Panc1 (cell line): ENCODE data around the gene GSG1L. TPM values are rescaled to one million over a fixed set of nuclear protein-coding genes. Genes with fewer than 3 reads are reported as not detected.

Experiments used
- ATAC-seq: fragments of 200-7000 bp; cut with Tn5 transposase; 2 replicates; pipeline ENCODE4 v1.9.1; 2020; ENCODE audit warnings: mild to moderate bottlenecking, moderate library complexity
- BruUV-seq: library from RNA; stranded (reverse); fragments of 400-500 nt; replicated peaks from 2 replicates; lab custom pipeline; 2021; lab: Mats Ljungman, UMichigan
- CTCF ChIA-PET: fragments of 300-600 bp; sonication (Branson Sonifier 250); formaldehyde crosslinking; loops from one replicate; lab custom pipeline; 2022; ENCODE audit warnings: antibody characterized with exemption; lab: Charles Lee
- POLR2A ChIA-PET: fragments of 300-600 bp; sonication (Branson Sonifier 250); formaldehyde crosslinking; loops from one replicate; lab custom pipeline; 2022; ENCODE audit warnings: antibody characterized with exemption; lab: Charles Lee
- DNase-seq: peaks from one replicate; pipeline ENCODE4 v3.0.0-alpha.2; 2010; ENCODE audit warnings: low read depth, low spot score
- H3K27ac ChIP-seq: 2 replicates; pipeline ENCODE4 v1.5.1; 2011; ENCODE audit warnings: mild to moderate bottlenecking, low read length, inconsistent platforms
- H3K27me3 ChIP-seq: fragments of 200-500 bp; sonication (Bioruptor generic); 2 replicates; pipeline ENCODE4 v1.6.0; 2014; ENCODE audit warnings: low read length, inconsistent platforms; ENCODE audit not compliant: control insufficient read depth, insufficient read depth
- H3K36me3 ChIP-seq: fragments of 200-500 bp; sonication (Bioruptor generic); 2 replicates; pipeline ENCODE4 v1.5.1; 2014; ENCODE audit warnings: inconsistent platforms, mild to moderate bottlenecking, low read length, moderate library complexity; ENCODE audit not compliant: control insufficient read depth, insufficient read depth
- H3K4me1 ChIP-seq: 2 replicates; pipeline ENCODE4 v1.5.1; 2011; ENCODE audit warnings: inconsistent platforms, mild to moderate bottlenecking, low read length, moderate library complexity; ENCODE audit not compliant: control insufficient read depth, insufficient read depth
- H3K4me3 ChIP-seq, 2 experiments: 2 replicates each; pipeline ENCODE4 v1.5.1; 2011 to 2012; ENCODE audit warnings: low read depth in 2 of 2, low read length in 2 of 2, mild to moderate bottlenecking in 2 of 2, inconsistent platforms in 1 of 2, moderate library complexity in 1 of 2
- H3K9me3 ChIP-seq: fragments of 200-500 bp; sonication (Bioruptor generic); 2 replicates; pipeline ENCODE4 v1.5.1; 2014; ENCODE audit warnings: low read depth, mild to moderate bottlenecking, inconsistent platforms, low read length, moderate library complexity; ENCODE audit not compliant: control insufficient read depth, insufficient read depth
- CTCF ChIP-seq: fragments of 450-650 bp; IDR thresholded peaks from 2 replicates; pipeline ENCODE4 v1.5.1; 2017; ENCODE audit warnings: mild to moderate bottlenecking
- POLR2AphosphoS5 ChIP-seq: IDR thresholded peaks from 2 replicates; pipeline ENCODE4 v1.6.1; 2012; ENCODE audit warnings: mild to moderate bottlenecking, low read depth, low read length, moderate library complexity
- REST ChIP-seq, 2 experiments: IDR thresholded peaks; 2 replicates each; pipeline ENCODE4 v1.6.1; 2011 to 2012; ENCODE audit warnings: low read depth in 2 of 2, control low read depth in 1 of 2, low read length in 1 of 2, mild to moderate bottlenecking in 1 of 2, moderate library complexity in 1 of 2; ENCODE audit not compliant: insufficient read depth in 1 of 2
- SIN3A ChIP-seq: IDR thresholded peaks from 2 replicates; pipeline ENCODE4 v1.6.1; 2012; ENCODE audit warnings: low read depth, mild to moderate bottlenecking, low read length, moderate library complexity, borderline replicate concordance; ENCODE audit not compliant: insufficient read depth
- TCF7L2 ChIP-seq: IDR thresholded peaks from 2 replicates; pipeline ENCODE4 v1.6.1; 2011; ENCODE audit warnings: mild to moderate bottlenecking, low read depth, low read length, inconsistent platforms
- in situ Hi-C: cut with HindIII; loops from 2 replicates; pipeline ENCODE4 v1.10.0; 2016; ENCODE audit warnings: low sequenced_read_pairs, low pct_unique_long_range_greater_than_20kb
- intact Hi-C: fragments of 100-400 bp; cut with micrococcal nuclease; formaldehyde crosslinking; loops from one replicate; pipeline ENCODE4 v1.10.0; 2022; ENCODE audit not compliant: unreplicated experiment
- total RNA-seq: library from RNA; stranded (reverse); gene quantifications from one replicate; pipeline ENCODE4 v1.2.1, GENCODE V29; 2021; ENCODE audit not compliant: unreplicated experiment

GSG1L gene
- total RNA-seq, 1 experiment from 2014 or later, result 0.08 TPM

GRCh38 chr16:27773344-27773743 is 290.2 kb downstream of the GSG1L start:
- TF ChIP-seq REST (IDR thresholded peaks at IDR 0.05; ENCODE audit: insufficient read depth in 1 of 2, low read depth in 2 of 2, low read length in 1 of 2), result no peak
- no peak for TF ChIP-seq TCF7L2
- TF ChIP-seq POLR2AphosphoS5, result no peak
- no peak for TF ChIP-seq SIN3A
- no peak for TF ChIP-seq CTCF

GRCh38 chr16:27772093-27772825 is 291.3 kb downstream of the GSG1L start:
- no peak overlapping the region for H3K27ac ChIP-seq
- no peak overlapping the region for H3K4me3 ChIP-seq
- H3K9me3 ChIP-seq, result no peaks in the 10 kb centered on the region
- ATAC-seq, result no peak
- ChIA-PET CTCF (no interaction called here), POLR2A (no interaction called here)
- intact Hi-C loops, result no loop called here
- no peak for TF ChIP-seq SIN3A
- no peak for TF ChIP-seq POLR2AphosphoS5
- no peak for TF ChIP-seq CTCF
- TF ChIP-seq REST (IDR thresholded peaks at IDR 0.05; ENCODE audit: insufficient read depth in 1 of 2, low read depth in 2 of 2, low read length in 1 of 2), result no peak
- TF ChIP-seq TCF7L2, result no peak
- DNase-seq, result no peak
- no TSS peak for BruUV-seq
- H3K27me3 ChIP-seq, result no peaks in the 10 kb centered on the region
- in situ Hi-C loops, result no loop called here
- no peaks in the 10 kb centered on the region for H3K36me3 ChIP-seq
- peaks cover 5% of the 10 kb centered on the region; the same call in 1 of the 2 replicates for H3K4me1 ChIP-seq

More at GRCh38 chr16:27773344-27773743, 290.2 kb downstream of the GSG1L start:
- no peaks in the 10 kb centered on the region for H3K9me3 ChIP-seq
- in situ Hi-C loops (no loop called here), intact Hi-C loops (no loop called here)
- ChIA-PET CTCF (no interaction called here), POLR2A (no interaction called here)
- H3K27ac ChIP-seq, result no peak overlapping the region
- BruUV-seq, result no TSS peak
- ATAC-seq, result no peak
- no peak for DNase-seq
- peaks cover 5% of the 10 kb centered on the region; the same call in 1 of the 2 replicates for H3K4me1 ChIP-seq
- H3K27me3 ChIP-seq, result no peaks in the 10 kb centered on the region
- no peaks in the 10 kb centered on the region for H3K36me3 ChIP-seq
- H3K4me3 ChIP-seq, result no peak overlapping the region
